Panc1 (cell line): ENCODE measurements around the gene PIWIL1. TPM values are rescaled to one million over a fixed set of nuclear protein-coding genes. Genes with fewer than 3 reads are reported as not detected.

Source experiments
- ATAC-seq: fragments of 200-7000 bp; cut with Tn5 transposase; 2 replicates; pipeline ENCODE4 v1.9.1; 2020; ENCODE audit warnings: mild to moderate bottlenecking, moderate library complexity
- BruUV-seq: library from RNA; stranded (reverse); fragments of 400-500 nt; replicated peaks from 2 replicates; lab custom pipeline; 2021; lab: Mats Ljungman, UMichigan
- CTCF ChIA-PET: fragments of 300-600 bp; sonication (Branson Sonifier 250); formaldehyde crosslinking; loops from one replicate; lab custom pipeline; 2022; ENCODE audit warnings: antibody characterized with exemption; lab: Charles Lee
- POLR2A ChIA-PET: fragments of 300-600 bp; sonication (Branson Sonifier 250); formaldehyde crosslinking; loops from one replicate; lab custom pipeline; 2022; ENCODE audit warnings: antibody characterized with exemption; lab: Charles Lee
- DNase-seq: peaks from one replicate; pipeline ENCODE4 v3.0.0-alpha.2; 2010; ENCODE audit warnings: low read depth, low spot score
- H3K27ac ChIP-seq: 2 replicates; pipeline ENCODE4 v1.5.1; 2011; ENCODE audit warnings: mild to moderate bottlenecking, low read length, inconsistent platforms
- H3K27me3 ChIP-seq: fragments of 200-500 bp; sonication (Bioruptor generic); 2 replicates; pipeline ENCODE4 v1.6.0; 2014; ENCODE audit warnings: low read length, inconsistent platforms; ENCODE audit not compliant: control insufficient read depth, insufficient read depth
- H3K36me3 ChIP-seq: fragments of 200-500 bp; sonication (Bioruptor generic); 2 replicates; pipeline ENCODE4 v1.5.1; 2014; ENCODE audit warnings: inconsistent platforms, mild to moderate bottlenecking, low read length, moderate library complexity; ENCODE audit not compliant: control insufficient read depth, insufficient read depth
- H3K4me1 ChIP-seq: 2 replicates; pipeline ENCODE4 v1.5.1; 2011; ENCODE audit warnings: inconsistent platforms, mild to moderate bottlenecking, low read length, moderate library complexity; ENCODE audit not compliant: control insufficient read depth, insufficient read depth
- H3K4me3 ChIP-seq, 2 experiments: 2 replicates each; pipeline ENCODE4 v1.5.1; 2011 to 2012; ENCODE audit warnings: low read depth in 2 of 2, low read length in 2 of 2, mild to moderate bottlenecking in 2 of 2, inconsistent platforms in 1 of 2, moderate library complexity in 1 of 2
- H3K9me3 ChIP-seq: fragments of 200-500 bp; sonication (Bioruptor generic); 2 replicates; pipeline ENCODE4 v1.5.1; 2014; ENCODE audit warnings: low read depth, mild to moderate bottlenecking, inconsistent platforms, low read length, moderate library complexity; ENCODE audit not compliant: control insufficient read depth, insufficient read depth
- CTCF ChIP-seq: fragments of 450-650 bp; IDR thresholded peaks from 2 replicates; pipeline ENCODE4 v1.5.1; 2017; ENCODE audit warnings: mild to moderate bottlenecking
- POLR2AphosphoS5 ChIP-seq: IDR thresholded peaks from 2 replicates; pipeline ENCODE4 v1.6.1; 2012; ENCODE audit warnings: mild to moderate bottlenecking, low read depth, low read length, moderate library complexity
- REST ChIP-seq, 2 experiments: IDR thresholded peaks; 2 replicates each; pipeline ENCODE4 v1.6.1; 2011 to 2012; ENCODE audit warnings: low read depth in 2 of 2, control low read depth in 1 of 2, low read length in 1 of 2, mild to moderate bottlenecking in 1 of 2, moderate library complexity in 1 of 2; ENCODE audit not compliant: insufficient read depth in 1 of 2
- SIN3A ChIP-seq: IDR thresholded peaks from 2 replicates; pipeline ENCODE4 v1.6.1; 2012; ENCODE audit warnings: low read depth, mild to moderate bottlenecking, low read length, moderate library complexity, borderline replicate concordance; ENCODE audit not compliant: insufficient read depth
- TCF7L2 ChIP-seq: IDR thresholded peaks from 2 replicates; pipeline ENCODE4 v1.6.1; 2011; ENCODE audit warnings: mild to moderate bottlenecking, low read depth, low read length, inconsistent platforms
- in situ Hi-C: cut with HindIII; loops from 2 replicates; pipeline ENCODE4 v1.10.0; 2016; ENCODE audit warnings: low sequenced_read_pairs, low pct_unique_long_range_greater_than_20kb
- intact Hi-C: fragments of 100-400 bp; cut with micrococcal nuclease; formaldehyde crosslinking; loops from one replicate; pipeline ENCODE4 v1.10.0; 2022; ENCODE audit not compliant: unreplicated experiment
- total RNA-seq: library from RNA; stranded (reverse); gene quantifications from one replicate; pipeline ENCODE4 v1.2.1, GENCODE V29; 2021; ENCODE audit not compliant: unreplicated experiment

Gene PIWIL1
- total RNA-seq, 1 experiment from 2014 or later, result not detected

- DNase-seq (no peak), ATAC-seq (no peak)
- intact Hi-C loops, result no loop called here
- TF ChIP-seq TCF7L2, result no peak
- no peak for TF ChIP-seq CTCF
- TF ChIP-seq REST (IDR thresholded peaks at IDR 0.05; ENCODE audit: insufficient read depth in 1 of 2, low read depth in 2 of 2, low read length in 1 of 2), result no peak
- TF ChIP-seq POLR2AphosphoS5, result no peak
- TF ChIP-seq SIN3A, result no peak
- Histone ChIP-seq H3K9me3 (no peaks in the 10 kb centered on the region), H3K4me3 (no peak overlapping the region), H3K4me1 (no peaks in the 10 kb centered on the region), H3K27ac (no peak overlapping the region), H3K36me3 (no peaks in the 10 kb centered on the region), H3K27me3 (no peaks in the 10 kb centered on the region)
- in situ Hi-C loops, result no loop called here
- ChIA-PET POLR2A (no interaction called here), CTCF (no interaction called here)
- BruUV-seq, result no TSS peak
These were observed 39.2 kb upstream of the PIWIL1 start for GRCh38 chr12:130298322-130299021.

GRCh38 chr12:130299574-130299973 lies 38.1 kb upstream of the PIWIL1 start:
- H3K4me1 ChIP-seq, result no peaks in the 10 kb centered on the region
- H3K4me3 ChIP-seq, result no peak overlapping the region
- intact Hi-C loops, result no loop called here
- no peak overlapping the region for H3K27ac ChIP-seq
- no TSS peak for BruUV-seq
- H3K36me3 ChIP-seq, result no peaks in the 10 kb centered on the region
- POLR2A ChIA-PET, result no interaction called here
- CTCF ChIA-PET, result no interaction called here
- TF ChIP-seq REST (IDR thresholded peaks at IDR 0.05; ENCODE audit: insufficient read depth in 1 of 2, low read depth in 2 of 2, low read length in 1 of 2) (no peak), TCF7L2 (no peak), SIN3A (no peak)
- no peaks in the 10 kb centered on the region for H3K9me3 ChIP-seq
- ATAC-seq (no peak), DNase-seq (no peak)
- in situ Hi-C loops, result no loop called here
- H3K27me3 ChIP-seq, result no peaks in the 10 kb centered on the region
